Neural progenitor cell (in vitro differentiated cells): ENCODE measurements around the gene CSRNP2. TPM values are rescaled to one million over a fixed set of nuclear protein-coding genes. Genes with fewer than 3 reads are reported as not detected.

Experiments
- DNase-seq: peaks from one replicate; pipeline ENCODE4 v3.0.0-alpha.2; 2016; ENCODE audit warnings: low spot score
- H2AFZ ChIP-seq: fragments of 200-600 bp; sonication (generic); replicated peaks from 2 replicates; pipeline ENCODE4 v1.6.1; 2016; ENCODE audit warnings: antibody characterized with exemption
- H3F3A ChIP-seq: fragments of 200-600 bp; sonication (generic); 2 replicates; pipeline ENCODE4 v1.6.1; 2016; ENCODE audit warnings: antibody characterized with exemption, low read depth
- H3K27ac ChIP-seq: fragments of 200-600 bp; sonication (generic); 2 replicates; pipeline ENCODE4 v1.5.1; 2016; ENCODE audit warnings: mild to moderate bottlenecking
- H3K27me3 ChIP-seq: fragments of 200-600 bp; sonication (generic); 2 replicates; pipeline ENCODE4 v1.6.1; 2016; ENCODE audit warnings: mild to moderate bottlenecking, moderate library complexity
- H3K36me3 ChIP-seq: fragments of 200-600 bp; sonication (generic); 2 replicates; pipeline ENCODE4 v1.5.1; 2016
- H3K4me1 ChIP-seq: fragments of 200-600 bp; sonication (generic); 2 replicates; pipeline ENCODE4 v1.6.1; 2016; ENCODE audit warnings: mixed run types
- H3K4me2 ChIP-seq: fragments of 200-600 bp; sonication (generic); 2 replicates; pipeline ENCODE4 v1.6.1; 2016
- H3K4me3 ChIP-seq: fragments of 200-600 bp; sonication (generic); 2 replicates; pipeline ENCODE4 v1.5.1; 2016
- H3K79me2 ChIP-seq: fragments of 200-600 bp; sonication (generic); 2 replicates; pipeline ENCODE4 v1.6.1; 2016; ENCODE audit warnings: low read depth
- H3K9ac ChIP-seq: fragments of 200-600 bp; sonication (generic); 2 replicates; pipeline ENCODE4 v1.6.1; 2016
- H3K9me3 ChIP-seq: fragments of 200-600 bp; sonication (generic); 2 replicates; pipeline ENCODE4 v1.5.1; 2016; ENCODE audit warnings: low read depth
- H4K20me1 ChIP-seq: fragments of 200-600 bp; sonication (generic); 2 replicates; pipeline ENCODE4 v1.6.1; 2016; ENCODE audit warnings: low read depth
- H3K27ac Mint-ChIP-seq: 3 replicates; pipeline ENCODE4 v1.8.0; 2021; ENCODE audit warnings: mixed read lengths
- H3K27me3 Mint-ChIP-seq: 2 replicates; pipeline ENCODE4 v1.8.0; 2022; ENCODE audit warnings: low read depth, mild to moderate bottlenecking, inconsistent platforms, moderate library complexity, mixed read lengths; ENCODE audit not compliant: insufficient read depth
- H3K36me3 Mint-ChIP-seq: 3 replicates; pipeline ENCODE4 v1.8.0; 2021; ENCODE audit warnings: mixed read lengths
- H3K4me1 Mint-ChIP-seq: 3 replicates; pipeline ENCODE4 v1.8.0; 2021; ENCODE audit warnings: mixed read lengths
- H3K4me3 Mint-ChIP-seq: 3 replicates; pipeline ENCODE4 v1.8.0; 2021; ENCODE audit warnings: mild to moderate bottlenecking, moderate library complexity, mixed read lengths
- H3K9me3 Mint-ChIP-seq: 3 replicates; pipeline ENCODE4 v1.8.0; 2020; ENCODE audit warnings: mixed read lengths
- EZH2 ChIP-seq: fragments of 200-600 bp; sonication (generic); IDR thresholded peaks from 2 replicates; pipeline ENCODE4 v1.6.1; 2017; ENCODE audit warnings: antibody characterized with exemption, mild to moderate bottlenecking, moderate library complexity
- EZH2phosphoT487 ChIP-seq: fragments of 200-600 bp; sonication (generic); IDR thresholded peaks from 2 replicates; pipeline ENCODE4 v1.6.1; 2017; ENCODE audit warnings: antibody characterized with exemption
- total RNA-seq: library from RNA; depleted of rRNA; stranded (reverse); fragments of >200 nt; gene quantifications from 2 replicates; pipeline ENCODE4 v1.2.3, GENCODE V29; 2015; ENCODE audit warnings: low replicate concordance
- TF ChIP-seq, protein P1 (sequence below): fragments of 200-600 bp; sonication (generic); IDR thresholded peaks from 2 replicates; pipeline ENCODE4 v1.5.1; 2017; ENCODE audit warnings: antibody characterized with exemption, mild to moderate bottlenecking

Gene CSRNP2
- total RNA-seq, 1 donor from 2014 or later = 28.6 TPM

DNA sequence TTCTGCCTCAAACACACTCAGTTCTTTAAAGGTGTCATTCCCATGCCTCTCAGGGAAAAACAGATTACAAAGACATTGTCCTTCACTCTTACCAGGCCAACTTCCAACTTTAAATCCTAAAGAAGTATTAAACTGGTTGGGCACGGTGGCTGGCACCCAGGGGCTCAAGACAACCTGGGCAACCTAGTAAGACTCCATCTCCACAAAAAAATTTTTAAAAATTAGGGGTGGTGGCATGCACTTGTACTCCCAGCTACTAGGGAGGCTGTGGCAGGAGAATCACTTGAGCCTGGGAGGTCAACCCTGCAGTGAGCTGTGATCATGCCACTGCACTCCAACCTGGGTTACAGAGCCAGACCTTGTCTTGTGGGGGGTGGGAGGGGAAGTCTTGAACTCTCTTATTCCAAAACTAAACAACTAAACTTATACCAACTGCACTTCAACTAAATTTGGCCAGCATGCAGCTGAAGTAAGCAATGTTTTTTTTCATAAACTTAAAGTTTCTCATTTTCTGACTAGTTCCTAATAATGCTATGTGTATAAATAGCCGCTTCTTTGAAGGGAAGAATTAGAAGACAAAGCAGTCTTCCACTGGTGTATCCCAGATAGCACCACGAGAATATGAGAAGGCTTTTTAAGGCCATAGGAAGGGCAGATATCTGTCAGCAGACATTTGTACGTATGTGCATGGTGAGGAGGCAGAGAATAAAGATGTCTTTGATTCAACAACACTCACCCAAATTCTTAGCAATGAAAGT lies 59.6 kb downstream of the CSRNP2 start:
- peak overlapping the region; percentile 94 for H3K4me3 Mint-ChIP-seq
- H3K27me3 Mint-ChIP-seq = peaks cover 2% of the 10 kb centered on the region
- no peaks in the 10 kb centered on the region for H3K9me3 ChIP-seq
- H3K27me3 ChIP-seq = no peaks in the 10 kb centered on the region
- no peaks in the 10 kb centered on the region for H3K9me3 Mint-ChIP-seq
- H3K36me3 ChIP-seq = no peaks in the 10 kb centered on the region
- no peaks in the 10 kb centered on the region for H3K36me3 Mint-ChIP-seq
- peaks cover 33% of the 10 kb centered on the region for H3K4me1 Mint-ChIP-seq
- peak overlapping the region; percentile 56 for H3K4me3 ChIP-seq
- H4K20me1 ChIP-seq = peaks cover 9% of the 10 kb centered on the region
- H3K4me2 ChIP-seq = peak overlapping the region; percentile 83
- H3F3A ChIP-seq = peaks cover 36% of the 10 kb centered on the region
- no peak overlapping the region for H2AFZ ChIP-seq
- DNase-seq = no peak
- peak overlapping the region; percentile 94 for H3K27ac Mint-ChIP-seq
- H3K9ac ChIP-seq = no peak overlapping the region
- H3K4me1 ChIP-seq = peaks cover 29% of the 10 kb centered on the region
- TF ChIP-seq EZH2 (no peak), EZH2phosphoT487 (no peak)
- TF ChIP-seq, protein P1, sequence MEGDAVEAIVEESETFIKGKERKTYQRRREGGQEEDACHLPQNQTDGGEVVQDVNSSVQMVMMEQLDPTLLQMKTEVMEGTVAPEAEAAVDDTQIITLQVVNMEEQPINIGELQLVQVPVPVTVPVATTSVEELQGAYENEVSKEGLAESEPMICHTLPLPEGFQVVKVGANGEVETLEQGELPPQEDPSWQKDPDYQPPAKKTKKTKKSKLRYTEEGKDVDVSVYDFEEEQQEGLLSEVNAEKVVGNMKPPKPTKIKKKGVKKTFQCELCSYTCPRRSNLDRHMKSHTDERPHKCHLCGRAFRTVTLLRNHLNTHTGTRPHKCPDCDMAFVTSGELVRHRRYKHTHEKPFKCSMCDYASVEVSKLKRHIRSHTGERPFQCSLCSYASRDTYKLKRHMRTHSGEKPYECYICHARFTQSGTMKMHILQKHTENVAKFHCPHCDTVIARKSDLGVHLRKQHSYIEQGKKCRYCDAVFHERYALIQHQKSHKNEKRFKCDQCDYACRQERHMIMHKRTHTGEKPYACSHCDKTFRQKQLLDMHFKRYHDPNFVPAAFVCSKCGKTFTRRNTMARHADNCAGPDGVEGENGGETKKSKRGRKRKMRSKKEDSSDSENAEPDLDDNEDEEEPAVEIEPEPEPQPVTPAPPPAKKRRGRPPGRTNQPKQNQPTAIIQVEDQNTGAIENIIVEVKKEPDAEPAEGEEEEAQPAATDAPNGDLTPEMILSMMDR = no peak
- peak overlapping the region; percentile 87 for H3K27ac ChIP-seq
- peaks cover 67% of the 10 kb centered on the region for H3K79me2 ChIP-seq

DNA sequence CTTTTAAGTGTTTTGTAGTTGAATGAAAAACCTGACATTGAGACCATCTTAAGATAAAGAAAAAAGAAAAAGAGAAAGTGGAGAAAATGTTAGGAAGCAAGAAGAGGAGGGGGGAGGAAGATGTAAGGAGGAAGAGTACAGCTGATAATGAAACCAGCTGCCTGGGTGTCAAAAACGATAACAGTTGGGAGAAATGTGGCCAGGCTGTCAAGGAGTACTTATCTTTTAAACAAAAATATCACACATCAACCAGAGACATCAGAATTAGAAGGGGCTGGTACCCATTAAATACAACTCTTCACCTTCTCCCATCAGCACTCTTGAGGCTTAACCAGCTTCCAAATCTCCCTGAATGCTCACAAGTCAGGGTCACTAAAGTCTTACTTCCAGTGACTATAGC lies 61.7 kb downstream of the CSRNP2 start:
- TF ChIP-seq EZH2 (no peak), EZH2phosphoT487 (no peak)
- TF ChIP-seq, protein P1 = no peak
- Histone ChIP-seq H3K4me3 (no peak overlapping the region), H3K79me2 (peaks cover 88% of the 10 kb centered on the region), H3K4me2 (no peak overlapping the region), H3K27ac (no peak overlapping the region), H3K27me3 (no peaks in the 10 kb centered on the region), H3K36me3 (no peaks in the 10 kb centered on the region), H3K9me3 (no peaks in the 10 kb centered on the region), H4K20me1 (peaks cover 16% of the 10 kb centered on the region), H3K4me1 (peaks cover 24% of the 10 kb centered on the region), H3F3A (peaks cover 25% of the 10 kb centered on the region), H3K9ac (no peak overlapping the region), H2AFZ (no peak overlapping the region)
- H3K27ac Mint-ChIP-seq = no peak overlapping the region
- peaks cover 21% of the 10 kb centered on the region for H3K4me1 Mint-ChIP-seq
- H3K36me3 Mint-ChIP-seq = no peaks in the 10 kb centered on the region
- H3K27me3 Mint-ChIP-seq = peaks cover 2% of the 10 kb centered on the region
- H3K9me3 Mint-ChIP-seq = no peaks in the 10 kb centered on the region
- no peak for DNase-seq
- H3K4me3 Mint-ChIP-seq = no peak overlapping the region

DNA sequence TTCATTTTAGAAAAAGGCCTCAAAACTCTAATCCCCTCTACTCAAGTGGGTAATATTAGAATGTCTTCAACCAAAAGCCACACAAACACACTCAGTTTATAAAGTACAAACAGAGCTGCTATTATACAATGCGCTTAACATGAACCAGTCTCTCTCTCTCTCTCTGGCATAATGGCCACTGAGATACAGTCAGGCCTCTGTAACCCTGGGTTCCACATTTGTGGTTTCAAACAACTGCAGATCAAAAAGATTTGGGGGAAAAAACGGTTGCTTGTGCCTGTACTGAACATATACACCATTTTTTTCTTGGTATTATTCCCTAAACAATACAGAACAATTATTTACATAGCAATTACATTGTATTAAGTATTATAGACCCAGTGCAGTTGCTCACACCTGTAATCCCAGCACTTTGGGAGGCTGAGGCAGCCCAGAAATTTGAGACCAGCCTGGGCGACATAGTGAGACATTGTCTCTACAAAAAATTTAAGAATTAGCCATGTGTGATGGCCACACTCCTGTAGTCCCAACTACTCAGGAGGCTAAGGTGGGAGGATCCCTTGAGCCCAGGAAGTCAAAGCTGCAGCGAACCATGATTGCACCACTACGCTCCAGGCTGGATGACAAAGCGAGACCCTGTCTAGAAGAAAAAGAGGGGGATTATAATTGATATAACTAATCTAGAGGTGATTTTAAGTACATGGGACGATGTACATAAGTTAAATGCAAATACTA lies 62.8 kb downstream of the CSRNP2 start:
- Histone ChIP-seq H2AFZ (no peak overlapping the region), H3F3A (peaks cover 16% of the 10 kb centered on the region), H3K27ac (no peak overlapping the region), H4K20me1 (peaks cover 16% of the 10 kb centered on the region), H3K9me3 (no peaks in the 10 kb centered on the region), H3K4me3 (no peak overlapping the region), H3K27me3 (no peaks in the 10 kb centered on the region), H3K79me2 (peaks cover 99% of the 10 kb centered on the region), H3K9ac (no peak overlapping the region), H3K4me2 (no peak overlapping the region), H3K4me1 (peaks cover 24% of the 10 kb centered on the region), H3K36me3 (no peaks in the 10 kb centered on the region)
- H3K27me3 Mint-ChIP-seq = no peaks in the 10 kb centered on the region
- peak overlapping the region; percentile 24 for H3K4me3 Mint-ChIP-seq
- DNase-seq = no peak
- H3K36me3 Mint-ChIP-seq = no peaks in the 10 kb centered on the region
- no peak overlapping the region for H3K27ac Mint-ChIP-seq
- H3K4me1 Mint-ChIP-seq = peaks cover 21% of the 10 kb centered on the region
- TF ChIP-seq EZH2 (no peak), EZH2phosphoT487 (no peak)
- TF ChIP-seq, protein P1 = no peak
- no peaks in the 10 kb centered on the region for H3K9me3 Mint-ChIP-seq
